Activated gamma-delta T cell (primary cell): ENCODE results near the gene NMNAT1.
A peak's percentile ranks its signal among the peaks of the same experiment; 100 is the strongest.
"Not testable (repeated sequence)": the region's sequence is repeated elsewhere in the genome, so short reads cannot be mapped to it uniquely, and the experiment has no call there.

Experiments
- DNase-seq: peaks from one replicate; lab custom pipeline; 2025; lab: John Stamatoyannopoulos, UW

The NMNAT1 gene

GRCh38 chr1:10019561-10019960, 76.3 kb downstream of the NMNAT1 start:
- DNase-seq, result no peak

- DNase-seq, result no peak
Measured at GRCh38 chr1:10020086-10020485, 76.8 kb downstream of the NMNAT1 start.

- DNase-seq, result not testable (repeated sequence)
Measured at GRCh38 chr1:10020678-10021077, 77.4 kb downstream of the NMNAT1 start.

- not testable (repeated sequence) for DNase-seq
Measured at GRCh38 chr1:10021992-10022391, 78.7 kb downstream of the NMNAT1 start.

- no peak for DNase-seq
Measured at GRCh38 chr1:10022656-10023055, 79.4 kb downstream of the NMNAT1 start.

GRCh38 chr1:10025354-10025753, 82.1 kb downstream of the NMNAT1 start:
- DNase-seq, result no peak

- DNase-seq, result no peak
Measured at GRCh38 chr1:10027027-10027426, 83.8 kb downstream of the NMNAT1 start.

GRCh38 chr1:10028956-10029500, 85.8 kb downstream of the NMNAT1 start:
- not testable (repeated sequence) for DNase-seq

- DNase-seq, result no peak
Measured at GRCh38 chr1:10031461-10031860, 88.2 kb downstream of the NMNAT1 start.

- DNase-seq, result peak; percentile 99
Measured at GRCh38 chr1:10032590-10033358, 89.5 kb downstream of the NMNAT1 start, which contains the start of gene UBE4B. Gene UBE4B, plus strand, starts transcription at chr1:10032958. Its CDS starts 713 bp downstream, at chr1:10033671.

- no peak for DNase-seq
Measured at GRCh38 chr1:10033359-10033845, 90.1 kb downstream of the NMNAT1 start.
